T-helper 22 cell (primary cell): ENCODE data around the gene HOXB6.

Experiments used
- DNase-seq: peaks from one replicate; pipeline ENCODE4 v3.0.0-alpha.2; 2020; ENCODE audit warnings: low read depth

HOXB6 gene

GRCh38 chr17:48621410-48622392 lies 16.9 kb upstream of the HOXB6 start:
- DNase-seq = no peak

- DNase-seq = no peak
Observed at GRCh38 chr17:48620461-48621139, 15.8 kb upstream of the HOXB6 start.

- DNase-seq = no peak
Observed at GRCh38 chr17:48619826-48620449, 15.2 kb upstream of the HOXB6 start.

- DNase-seq = peak; percentile 55
Observed at GRCh38 chr17:48618256-48618896, 13.6 kb upstream of the HOXB6 start.

GRCh38 chr17:48617471-48618255 lies 12.9 kb upstream of the HOXB6 start:
- DNase-seq = no peak

- DNase-seq = no peak
Observed at GRCh38 chr17:48616717-48617470, 12.1 kb upstream of the HOXB6 start.

- no peak for DNase-seq
Observed at GRCh38 chr17:48615963-48616716, 11.4 kb upstream of the HOXB6 start.

GRCh38 chr17:48615047-48615962 lies 10.5 kb upstream of the HOXB6 start, which contains the start of gene HOXB8:
HOXB8 (minus strand) TSS chr17:48615292; CDS start chr17:48614704, 588 bp downstream.
- DNase-seq = no peak

- no peak for DNase-seq
Observed at GRCh38 chr17:48613862-48614694, 9.3 kb upstream of the HOXB6 start.

GRCh38 chr17:48612854-48613691 lies 8.3 kb upstream of the HOXB6 start:
- no peak for DNase-seq

- no peak for DNase-seq
Observed at GRCh38 chr17:48612456-48612853, 7.7 kb upstream of the HOXB6 start.

GRCh38 chr17:48611681-48612455 lies 7.1 kb upstream of the HOXB6 start:
- DNase-seq = no peak

- DNase-seq = no peak
Observed at GRCh38 chr17:48611213-48611612, 6.4 kb upstream of the HOXB6 start.

GRCh38 chr17:48610282-48611211 lies 5.8 kb upstream of the HOXB6 start, which contains the start of gene HOXB7:
HOXB7 (minus strand) TSS chr17:48611017; CDS start chr17:48610918, 99 bp downstream.
- DNase-seq = peak; percentile 48
